Measurements from ENCODE around the gene FBXL7.

The FBXL7 gene

DNA sequence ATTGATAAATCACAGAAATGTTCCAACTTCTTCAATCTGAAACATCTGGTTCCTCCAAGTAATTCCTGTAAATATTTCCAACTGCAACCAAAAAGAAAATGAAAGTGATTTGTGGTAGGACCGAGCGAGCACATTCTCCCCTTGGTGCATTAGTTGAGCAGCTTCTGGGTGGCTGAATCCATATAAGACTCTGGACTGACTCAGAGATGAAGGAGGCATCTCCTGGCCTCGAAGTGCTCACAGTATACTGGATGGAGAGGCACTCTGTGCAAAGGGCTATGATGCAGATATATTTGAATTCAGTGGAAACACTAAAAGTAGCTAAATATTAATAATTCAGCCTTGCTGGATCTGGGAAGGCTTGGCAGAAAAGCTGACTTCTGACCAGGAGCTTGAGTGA is 414.7 kb downstream of the FBXL7 start:
- H3K27ac ChIP-seq, result no peak overlapping the region
- no peaks in the 10 kb centered on the region for H3K36me3 ChIP-seq (replicated peaks)
- no peak for DNase-seq
- TF ChIP-seq, protein P1, sequence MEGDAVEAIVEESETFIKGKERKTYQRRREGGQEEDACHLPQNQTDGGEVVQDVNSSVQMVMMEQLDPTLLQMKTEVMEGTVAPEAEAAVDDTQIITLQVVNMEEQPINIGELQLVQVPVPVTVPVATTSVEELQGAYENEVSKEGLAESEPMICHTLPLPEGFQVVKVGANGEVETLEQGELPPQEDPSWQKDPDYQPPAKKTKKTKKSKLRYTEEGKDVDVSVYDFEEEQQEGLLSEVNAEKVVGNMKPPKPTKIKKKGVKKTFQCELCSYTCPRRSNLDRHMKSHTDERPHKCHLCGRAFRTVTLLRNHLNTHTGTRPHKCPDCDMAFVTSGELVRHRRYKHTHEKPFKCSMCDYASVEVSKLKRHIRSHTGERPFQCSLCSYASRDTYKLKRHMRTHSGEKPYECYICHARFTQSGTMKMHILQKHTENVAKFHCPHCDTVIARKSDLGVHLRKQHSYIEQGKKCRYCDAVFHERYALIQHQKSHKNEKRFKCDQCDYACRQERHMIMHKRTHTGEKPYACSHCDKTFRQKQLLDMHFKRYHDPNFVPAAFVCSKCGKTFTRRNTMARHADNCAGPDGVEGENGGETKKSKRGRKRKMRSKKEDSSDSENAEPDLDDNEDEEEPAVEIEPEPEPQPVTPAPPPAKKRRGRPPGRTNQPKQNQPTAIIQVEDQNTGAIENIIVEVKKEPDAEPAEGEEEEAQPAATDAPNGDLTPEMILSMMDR (IDR thresholded peaks at IDR 0.05; ENCODE audit: low read depth, low read length, missing control alignments), result no peak
- in situ Hi-C loops (cut with HindIII; ENCODE audit: low pct_ligation_motif_present, low sequenced_read_pairs), result no loop called here
- no peaks in the 10 kb centered on the region for H3K27me3 ChIP-seq (replicated peaks)
- no peak overlapping the region for H3K4me3 ChIP-seq (ENCODE audit: low read depth, low read length)

DNA sequence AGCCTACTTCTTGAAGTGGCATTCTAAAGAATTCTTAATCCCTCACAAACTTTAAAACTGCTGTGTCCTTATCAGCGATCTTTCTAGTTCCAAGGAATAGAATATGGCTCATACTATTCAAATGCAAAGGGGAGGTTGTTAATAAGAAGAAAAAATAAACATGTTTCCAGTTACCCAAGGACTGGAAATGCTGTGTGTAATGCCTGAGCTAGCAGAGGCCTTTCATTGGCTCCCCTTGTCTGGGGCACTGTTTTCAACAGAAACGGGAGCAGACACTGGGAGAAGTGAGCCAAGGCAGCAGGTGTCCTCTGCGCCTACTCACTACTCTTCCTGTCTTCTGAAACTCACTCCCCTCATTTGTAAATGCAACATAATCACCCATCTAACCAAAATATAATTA is 426.6 kb downstream of the FBXL7 start:
- no peak overlapping the region for H3K27ac ChIP-seq
- no peak overlapping the region for H3K4me3 ChIP-seq (ENCODE audit: low read depth, low read length)
- no peaks in the 10 kb centered on the region for H3K36me3 ChIP-seq (replicated peaks)
- DNase-seq, result no peak
- in situ Hi-C loops (cut with HindIII; ENCODE audit: low pct_ligation_motif_present, low sequenced_read_pairs), result no loop called here
- H3K27me3 ChIP-seq (replicated peaks), result no peaks in the 10 kb centered on the region
- TF ChIP-seq, protein P1 (IDR thresholded peaks at IDR 0.05; ENCODE audit: low read depth, low read length, missing control alignments), result no peak

DNA sequence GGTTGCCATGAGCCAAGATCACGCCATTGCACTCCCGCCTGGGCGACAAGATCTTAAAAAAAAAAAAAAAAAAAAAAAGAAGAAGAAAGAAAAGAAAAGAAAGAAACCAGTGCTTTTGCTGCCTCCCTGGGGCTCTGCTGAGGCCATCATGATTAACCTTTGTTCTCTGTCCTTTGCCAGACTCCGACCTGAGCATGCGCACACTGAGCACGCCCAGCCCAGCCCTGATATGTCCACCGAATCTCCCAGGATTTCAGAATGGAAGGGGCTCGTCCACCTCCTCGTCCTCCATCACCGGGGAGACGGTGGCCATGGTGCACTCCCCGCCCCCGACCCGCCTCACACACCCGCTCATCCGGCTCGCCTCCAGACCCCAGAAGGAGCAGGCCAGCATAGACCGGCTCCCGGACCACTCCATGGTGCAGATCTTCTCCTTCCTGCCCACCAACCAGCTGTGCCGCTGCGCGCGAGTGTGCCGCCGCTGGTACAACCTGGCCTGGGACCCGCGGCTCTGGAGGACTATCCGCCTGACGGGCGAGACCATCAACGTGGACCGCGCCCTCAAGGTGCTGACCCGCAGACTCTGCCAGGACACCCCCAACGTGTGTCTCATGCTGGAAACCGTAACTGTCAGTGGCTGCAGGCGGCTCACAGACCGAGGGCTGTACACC is 427.9 kb downstream of the FBXL7 start:
- DNase-seq, result no peak
- in situ Hi-C loops (cut with HindIII; ENCODE audit: low pct_ligation_motif_present, low sequenced_read_pairs), result no loop called here
- H3K4me3 ChIP-seq (ENCODE audit: low read depth, low read length), result no peak overlapping the region
- H3K27ac ChIP-seq, result no peak overlapping the region
- H3K27me3 ChIP-seq (replicated peaks), result no peaks in the 10 kb centered on the region
- TF ChIP-seq, protein P1 (IDR thresholded peaks at IDR 0.05; ENCODE audit: low read depth, low read length, missing control alignments), result no peak
- H3K36me3 ChIP-seq (replicated peaks), result no peaks in the 10 kb centered on the region

DNA sequence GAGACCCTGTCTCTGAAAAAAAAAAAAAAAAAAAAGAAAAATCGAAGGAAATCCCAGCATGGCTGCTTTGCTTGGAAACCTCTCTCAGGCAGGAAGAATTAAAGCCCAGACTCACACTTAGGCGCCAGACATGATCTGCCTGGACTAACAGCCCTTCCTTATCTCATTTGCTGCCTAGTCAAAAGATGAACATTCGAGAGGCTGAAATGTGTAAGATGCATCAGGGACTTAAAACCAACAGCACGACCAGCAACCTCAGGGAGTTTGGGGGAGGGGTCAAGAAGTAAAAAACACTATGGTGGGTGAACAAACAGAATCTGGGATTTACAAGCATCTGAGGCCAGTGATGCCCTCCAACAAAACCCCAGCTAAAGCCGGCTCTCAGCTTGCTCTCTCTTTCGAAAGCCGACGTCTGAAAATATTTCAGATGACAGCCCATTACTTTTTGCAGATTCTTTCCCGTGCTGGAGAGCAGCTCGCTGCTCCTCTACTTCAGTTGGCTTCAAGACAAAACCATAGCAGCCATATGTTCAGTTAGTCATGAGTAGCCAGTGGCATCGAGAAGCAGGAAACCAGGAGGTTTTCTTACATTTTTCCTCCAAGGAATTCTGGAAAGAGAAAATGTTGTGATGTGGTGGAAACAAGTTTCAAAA is 429.8 kb downstream of the FBXL7 start:
- H3K4me3 ChIP-seq (ENCODE audit: low read depth, low read length), result no peak overlapping the region
- H3K36me3 ChIP-seq (replicated peaks), result no peaks in the 10 kb centered on the region
- TF ChIP-seq, protein P1 (IDR thresholded peaks at IDR 0.05; ENCODE audit: low read depth, low read length, missing control alignments), result no peak
- no peak for DNase-seq
- H3K27me3 ChIP-seq (replicated peaks), result no peaks in the 10 kb centered on the region
- H3K27ac ChIP-seq, result no peak overlapping the region
- in situ Hi-C loops (cut with HindIII; ENCODE audit: low pct_ligation_motif_present, low sequenced_read_pairs), result no loop called here

DNA sequence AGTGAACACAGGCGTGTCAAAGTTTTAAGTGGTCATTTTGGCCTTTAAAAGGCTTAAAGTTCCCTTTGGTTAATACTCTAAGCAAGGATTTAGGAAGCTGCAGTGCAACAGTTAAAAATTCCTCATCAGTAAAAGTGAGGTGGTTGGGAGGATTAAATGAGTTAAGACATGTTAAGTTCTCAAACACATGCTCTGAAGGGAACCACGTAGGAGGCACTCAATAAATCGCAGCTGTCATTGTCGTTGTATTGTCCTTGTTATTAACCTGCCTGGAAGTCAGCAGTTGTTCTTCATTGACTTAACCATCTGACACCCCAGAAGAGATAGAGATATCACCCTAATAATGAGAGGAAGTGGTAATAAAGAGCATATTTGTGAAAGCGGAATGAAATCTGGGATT is 432.1 kb downstream of the FBXL7 start:
- DNase-seq, result no peak
- in situ Hi-C loops (cut with HindIII; ENCODE audit: low pct_ligation_motif_present, low sequenced_read_pairs), result no loop called here
- H3K36me3 ChIP-seq (replicated peaks), result peaks cover 4% of the 10 kb centered on the region
- H3K4me3 ChIP-seq (ENCODE audit: low read depth, low read length), result no peak overlapping the region
- no peaks in the 10 kb centered on the region for H3K27me3 ChIP-seq (replicated peaks)
- TF ChIP-seq, protein P1 (IDR thresholded peaks at IDR 0.05; ENCODE audit: low read depth, low read length, missing control alignments), result no peak
- H3K27ac ChIP-seq, result no peak overlapping the region

Measured in brain microvascular endothelial cell (primary cell).